Uterus (tissue), 2 donors: Measurements from ENCODE around the gene NHLRC4.

Experiments
- POLR2A ChIP-seq, 2 donors: fragments of 450-650 bp; IDR thresholded peaks; one replicate each; pipeline ENCODE4 v1.6.1; 2016; ENCODE audit warnings: antibody characterized with exemption in 2 of 2, mild to moderate bottlenecking in 1 of 2, moderate library complexity in 1 of 2
- TF ChIP-seq, protein P1 (sequence below), 4 experiments: fragments of 200-600 bp in 2 of 4; fragments of 450-650 bp in 2 of 4; sonication (generic) in 2 of 4; IDR thresholded peaks; one replicate each; pipeline ENCODE4 v1.5.1; 2016 to 2019; ENCODE audit warnings: antibody characterized with exemption in 4 of 4, mild to moderate bottlenecking in 2 of 4, moderate library complexity in 1 of 4

DNA sequence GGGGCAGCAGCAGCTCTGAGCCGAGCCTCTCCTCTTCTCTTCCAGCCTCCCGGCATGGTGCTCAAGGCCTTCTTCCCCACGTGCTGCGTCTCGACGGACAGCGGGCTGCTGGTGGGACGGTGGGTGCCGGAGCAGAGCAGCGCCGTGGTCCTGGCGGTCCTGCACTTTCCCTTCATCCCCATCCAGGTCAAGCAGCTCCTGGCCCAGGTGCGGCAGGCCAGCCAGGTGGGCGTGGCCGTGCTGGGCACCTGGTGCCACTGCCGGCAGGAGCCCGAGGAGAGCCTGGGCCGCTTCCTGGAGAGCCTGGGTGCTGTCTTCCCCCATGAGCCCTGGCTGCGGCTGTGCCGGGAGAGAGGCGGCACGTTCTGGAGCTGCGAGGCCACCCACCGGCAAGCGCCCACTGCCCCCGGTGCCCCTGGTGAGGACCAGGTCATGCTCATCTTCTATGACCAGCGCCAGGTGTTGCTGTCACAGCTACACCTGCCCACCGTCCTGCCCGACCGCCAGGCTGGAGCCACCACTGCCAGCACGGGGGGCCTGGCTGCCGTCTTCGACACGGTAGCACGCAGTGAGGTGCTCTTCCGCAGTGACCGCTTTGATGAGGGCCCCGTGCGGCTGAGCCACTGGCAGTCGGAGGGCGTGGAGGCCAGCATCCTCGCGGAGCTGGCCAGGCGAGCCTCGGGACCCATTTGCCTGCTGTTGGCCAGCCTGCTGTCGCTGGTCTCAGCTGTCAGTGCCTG, 7.4 kb downstream of the NHLRC4 start:
- TF ChIP-seq, protein P1, sequence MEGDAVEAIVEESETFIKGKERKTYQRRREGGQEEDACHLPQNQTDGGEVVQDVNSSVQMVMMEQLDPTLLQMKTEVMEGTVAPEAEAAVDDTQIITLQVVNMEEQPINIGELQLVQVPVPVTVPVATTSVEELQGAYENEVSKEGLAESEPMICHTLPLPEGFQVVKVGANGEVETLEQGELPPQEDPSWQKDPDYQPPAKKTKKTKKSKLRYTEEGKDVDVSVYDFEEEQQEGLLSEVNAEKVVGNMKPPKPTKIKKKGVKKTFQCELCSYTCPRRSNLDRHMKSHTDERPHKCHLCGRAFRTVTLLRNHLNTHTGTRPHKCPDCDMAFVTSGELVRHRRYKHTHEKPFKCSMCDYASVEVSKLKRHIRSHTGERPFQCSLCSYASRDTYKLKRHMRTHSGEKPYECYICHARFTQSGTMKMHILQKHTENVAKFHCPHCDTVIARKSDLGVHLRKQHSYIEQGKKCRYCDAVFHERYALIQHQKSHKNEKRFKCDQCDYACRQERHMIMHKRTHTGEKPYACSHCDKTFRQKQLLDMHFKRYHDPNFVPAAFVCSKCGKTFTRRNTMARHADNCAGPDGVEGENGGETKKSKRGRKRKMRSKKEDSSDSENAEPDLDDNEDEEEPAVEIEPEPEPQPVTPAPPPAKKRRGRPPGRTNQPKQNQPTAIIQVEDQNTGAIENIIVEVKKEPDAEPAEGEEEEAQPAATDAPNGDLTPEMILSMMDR (IDR thresholded peaks at IDR 0.05): no peak
- TF ChIP-seq POLR2A (IDR thresholded peaks at IDR 0.05): no peak
